ENCODE results near the gene SH3BP5. TPM values are rescaled to one million over a fixed set of nuclear protein-coding genes. Genes with fewer than 3 reads are reported as not detected.

SH3BP5 gene
- polyA plus RNA-seq, 10 donors, result 25.1 to 53.7 (median 35.4) TPM

DNA sequence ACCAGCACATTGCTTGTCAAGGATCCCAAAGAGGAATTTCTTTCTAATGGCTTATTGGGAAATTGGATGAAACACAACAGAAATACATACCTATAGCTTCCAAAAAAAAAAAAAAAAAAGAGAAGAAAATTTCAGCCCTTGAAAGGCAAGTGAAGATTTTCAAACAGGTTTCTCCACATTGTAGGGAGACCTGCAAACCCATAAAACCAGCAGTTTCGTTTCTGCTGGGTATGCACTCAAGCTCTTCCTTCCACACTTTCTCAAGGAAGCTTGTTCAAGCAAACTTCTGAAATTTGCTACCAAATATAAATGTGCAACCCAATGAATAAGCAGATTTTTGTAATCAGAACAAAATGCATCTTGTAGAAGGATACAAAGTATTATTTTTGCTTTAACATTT is 15.9 kb upstream of the SH3BP5 start:
- DNase-seq, result no peak

DNA sequence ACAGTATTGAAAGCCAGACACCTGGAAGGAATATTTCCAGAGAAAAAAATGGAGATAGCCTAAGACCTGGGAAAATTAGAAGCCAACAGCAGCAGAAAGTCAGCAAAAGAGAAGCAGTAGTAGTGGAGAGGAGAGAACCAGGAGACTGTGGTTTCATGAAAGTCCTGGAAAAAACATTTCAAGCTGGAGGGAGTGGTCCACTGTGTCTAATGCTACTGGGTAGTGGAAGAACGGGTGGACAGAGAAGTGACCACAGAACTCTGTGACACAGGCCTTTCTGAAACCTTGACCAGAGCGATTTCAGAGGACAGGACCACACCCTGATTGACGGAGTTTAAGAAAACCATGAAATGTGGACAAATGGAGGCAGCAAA is 15.3 kb upstream of the SH3BP5 start:
- no peak for DNase-seq

DNA sequence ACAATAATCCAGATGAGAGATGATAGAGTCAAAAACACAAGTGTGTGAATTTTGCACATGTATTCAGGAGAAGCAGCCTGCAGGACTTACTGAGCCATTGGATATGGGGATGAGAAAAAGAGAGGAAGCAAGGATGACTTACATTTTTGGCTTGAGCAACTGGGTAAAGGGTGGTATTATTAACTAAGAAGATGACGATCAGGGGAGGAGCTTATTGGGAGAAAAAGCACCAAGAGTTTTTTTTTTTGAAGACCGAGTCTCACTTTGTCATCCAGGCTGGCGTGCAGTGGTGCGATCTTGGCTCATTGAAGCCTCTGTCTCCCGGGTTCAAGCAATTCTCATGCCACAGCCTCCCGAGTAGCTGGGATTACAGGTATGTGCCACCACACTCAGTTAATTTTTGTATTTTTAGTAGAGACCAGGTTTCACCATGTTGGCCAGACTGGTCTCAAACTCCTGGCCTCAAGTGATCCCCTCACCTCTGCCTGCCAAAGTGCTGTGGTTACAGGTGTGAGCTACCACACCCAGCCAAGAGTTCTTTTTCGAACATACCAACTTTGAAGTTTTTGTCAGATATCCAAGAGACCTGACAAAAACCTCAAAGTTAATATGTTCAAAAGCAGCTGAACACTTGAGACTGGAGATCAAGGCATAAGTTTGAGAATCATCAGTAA is 14.8 kb upstream of the SH3BP5 start:
- DNase-seq, result no peak

DNA sequence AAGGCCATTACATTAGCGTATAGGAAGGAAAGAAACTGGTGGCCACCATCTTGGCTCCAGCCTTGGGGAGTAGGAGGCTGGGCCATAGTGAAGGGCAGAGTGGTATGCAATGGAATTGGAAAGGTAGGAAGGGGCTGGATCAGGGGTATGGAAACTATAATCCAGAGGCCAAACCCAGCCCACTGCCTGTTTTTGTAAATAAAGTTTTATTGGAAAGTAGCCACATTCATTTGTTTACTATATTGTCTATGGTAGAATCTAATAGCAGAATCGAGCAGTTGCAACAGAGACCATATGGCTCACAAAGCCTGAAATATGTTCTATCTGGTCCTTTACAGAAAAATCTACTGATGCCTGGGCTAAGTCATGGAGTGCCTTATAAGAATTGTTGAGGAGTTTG is 14.1 kb upstream of the SH3BP5 start:
- no peak for DNase-seq

GRCh38 chr3:15345608-15346137 is 13.3 kb upstream of the SH3BP5 start:
- no peak for DNase-seq

DNA sequence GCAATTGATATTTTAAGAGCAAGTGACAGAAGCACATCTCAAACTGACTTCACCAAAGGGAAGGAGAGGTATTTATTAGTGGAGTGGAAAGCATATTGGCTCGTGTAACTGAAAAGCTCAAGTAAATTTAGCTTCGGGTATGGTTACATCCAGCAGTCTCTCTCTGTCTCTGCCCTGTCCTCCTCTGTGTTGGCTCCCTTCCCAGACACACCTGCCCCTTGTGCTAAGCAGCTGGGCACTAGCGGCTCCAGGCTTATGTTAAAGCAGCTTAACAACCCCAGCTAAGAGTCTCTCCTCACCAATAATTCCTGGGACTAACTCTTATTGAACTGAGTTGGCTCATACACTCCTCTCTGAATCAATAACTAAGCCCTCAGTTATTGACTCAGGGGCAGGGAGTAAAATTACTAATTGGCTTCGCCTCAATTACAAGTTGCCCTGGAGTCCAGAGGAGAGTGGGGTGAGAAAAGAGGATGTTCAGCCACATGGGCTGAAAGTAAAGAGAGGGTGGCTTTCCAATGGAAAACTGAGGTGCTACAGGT is 12.8 kb upstream of the SH3BP5 start:
- DNase-seq, result no peak

DNA sequence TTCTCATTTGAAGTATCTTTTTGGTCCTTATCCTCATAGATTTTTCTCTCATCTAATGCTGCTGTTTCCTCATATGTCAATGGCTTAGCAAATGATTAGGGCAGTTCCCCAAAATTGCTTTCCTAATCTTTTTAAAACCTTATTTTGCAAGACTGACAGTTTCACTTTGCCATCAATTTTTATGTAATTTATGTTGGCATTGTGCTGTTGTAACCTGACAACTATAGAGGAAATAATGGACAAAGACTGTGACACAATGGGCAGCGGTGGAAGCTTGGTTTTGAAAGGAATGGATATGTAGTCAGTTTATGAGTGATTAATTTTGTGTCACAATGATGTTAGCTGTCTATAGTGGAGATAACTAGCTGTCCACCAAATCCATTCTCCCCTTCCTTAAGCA is 10.6 kb upstream of the SH3BP5 start:
- no peak for DNase-seq

DNA sequence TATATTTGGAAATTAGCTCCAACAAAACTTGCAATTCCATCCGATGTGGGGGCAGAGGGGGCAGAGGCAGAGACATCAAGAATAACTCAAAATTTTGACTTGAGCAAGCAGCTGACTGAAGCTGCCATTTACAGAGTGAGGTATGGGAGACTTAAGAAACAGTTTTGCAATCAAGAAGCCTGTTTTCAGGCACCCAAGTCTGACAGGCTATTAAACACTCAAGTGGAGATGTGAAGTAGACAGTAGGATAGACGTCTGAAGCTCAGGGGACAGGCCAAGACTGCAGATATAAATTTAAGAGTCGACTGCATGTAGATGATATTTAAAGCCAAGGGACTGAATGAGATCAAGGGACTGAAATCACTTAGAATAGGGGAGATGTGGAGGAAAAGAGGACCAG is 9.9 kb upstream of the SH3BP5 start:
- DNase-seq, result no peak

DNA sequence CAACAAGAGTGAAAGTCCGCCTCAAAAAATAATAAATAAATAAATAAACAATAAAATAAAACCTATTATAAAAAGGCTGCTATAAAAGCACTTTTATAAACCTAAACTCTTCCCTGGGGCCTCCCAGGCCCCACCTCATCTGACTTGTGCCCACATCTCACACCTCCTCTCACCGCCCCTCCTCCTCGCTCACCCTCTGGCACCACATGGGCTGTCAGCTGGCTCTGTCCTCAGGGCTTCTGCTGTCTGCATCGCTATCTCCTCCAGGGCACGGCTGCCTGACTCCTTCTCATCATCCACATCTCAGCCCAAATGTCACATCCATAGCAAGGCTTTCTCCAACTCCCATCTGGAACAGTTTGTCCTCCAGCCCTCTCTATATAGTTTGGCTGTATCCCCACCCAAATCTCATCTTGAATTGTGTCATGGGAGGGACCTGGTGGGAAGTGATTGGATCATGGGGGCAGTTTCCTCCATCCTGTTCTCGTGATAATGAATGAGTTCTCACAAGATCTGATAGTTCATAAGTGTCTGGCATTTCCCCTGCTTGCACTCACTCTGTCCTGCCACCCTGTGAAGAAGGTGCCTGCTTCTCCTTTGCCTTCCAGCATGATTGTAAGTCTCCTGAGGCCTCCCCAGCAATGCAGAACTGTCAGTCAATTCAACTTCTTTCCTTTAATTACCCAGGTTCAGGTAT is 8.8 kb upstream of the SH3BP5 start:
- no peak for DNase-seq

- no peak for DNase-seq
Measured at GRCh38 chr3:15339786-15340215, 7.4 kb upstream of the SH3BP5 start.

DNA sequence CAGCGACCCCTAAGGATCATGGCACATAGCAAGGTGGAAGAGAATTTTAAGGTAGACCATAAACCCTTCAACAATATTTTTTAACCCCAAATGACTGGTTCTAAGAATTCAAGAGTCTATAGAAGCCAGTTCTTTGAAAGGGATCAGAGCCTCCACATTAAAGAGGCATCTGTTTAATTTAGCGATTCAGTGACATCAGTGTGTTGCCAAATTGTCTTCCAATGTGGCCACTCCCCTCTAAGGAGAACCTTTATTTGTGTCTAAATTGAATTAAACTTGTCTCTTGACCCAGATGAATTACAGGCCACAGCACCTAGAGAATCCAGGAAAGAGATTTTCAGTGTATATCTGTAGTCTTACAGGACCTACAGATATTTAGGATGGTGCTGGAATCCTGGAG is 6.6 kb upstream of the SH3BP5 start:
- DNase-seq, result no peak

DNA sequence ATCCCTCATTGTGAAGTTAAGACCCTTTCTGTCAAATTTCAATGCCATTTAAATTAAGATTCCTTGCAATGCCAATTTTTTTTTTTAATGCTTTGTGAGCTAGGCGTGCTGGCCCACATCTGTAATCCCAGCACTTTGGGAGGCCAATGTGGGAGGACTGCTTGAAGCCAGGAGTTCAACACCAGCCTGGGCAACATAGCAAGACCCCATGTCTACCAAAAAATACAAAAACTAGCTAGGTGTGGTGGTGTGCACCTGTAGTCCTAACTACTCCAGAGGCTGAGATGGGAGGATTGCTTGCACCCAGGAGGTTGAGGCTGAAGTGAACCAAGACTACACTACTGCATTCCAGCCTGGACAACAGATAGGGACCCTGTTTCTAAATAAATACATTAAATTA is 5.6 kb upstream of the SH3BP5 start:
- DNase-seq, result no peak

- no peak for DNase-seq
Measured at GRCh38 chr3:15336057-15336456, 3.7 kb upstream of the SH3BP5 start.

GRCh38 chr3:15333956-15334263 is 1.5 kb upstream of the SH3BP5 start:
- DNase-seq, result no peak

DNA sequence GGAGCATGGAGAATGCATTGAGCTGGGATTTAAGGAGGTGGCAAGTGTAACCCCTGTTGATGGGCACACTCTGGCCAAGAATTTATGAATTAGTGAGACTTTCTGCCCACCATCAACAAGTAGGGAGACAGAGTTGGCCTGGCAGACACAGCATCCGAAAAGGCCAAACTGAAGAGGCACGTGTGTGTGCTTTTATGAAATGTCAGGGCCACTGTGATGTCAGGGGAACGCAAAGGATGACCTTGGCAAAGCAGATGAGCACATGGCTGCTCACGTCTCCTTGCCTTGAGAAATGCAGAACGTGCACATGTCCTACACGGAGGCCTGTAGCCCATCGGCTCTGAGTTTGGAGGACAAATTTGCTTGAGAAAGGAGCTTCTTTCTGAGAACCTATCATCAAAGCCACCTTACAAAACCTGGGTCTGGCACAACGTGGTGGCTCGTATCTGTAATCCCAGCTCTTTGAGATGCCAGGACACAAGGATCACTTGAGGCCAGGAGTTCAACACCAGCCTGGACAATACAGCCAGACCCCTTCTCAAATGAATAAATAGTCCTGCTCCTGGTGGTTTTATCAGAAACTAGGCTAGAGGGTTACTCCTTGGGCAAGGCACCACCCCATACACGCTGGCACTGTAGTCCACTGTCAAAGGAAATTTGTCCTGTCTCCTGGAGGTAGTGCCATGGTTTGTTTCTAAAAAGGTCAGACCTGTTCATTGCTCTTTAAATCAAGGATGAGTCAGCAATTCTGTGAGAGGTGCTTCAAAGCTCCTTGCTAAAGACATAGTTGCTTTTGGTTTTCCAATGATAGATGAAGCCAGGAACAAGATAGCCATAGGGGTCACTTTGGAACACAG is 941 bp upstream of the SH3BP5 start:
- no peak for DNase-seq

GRCh38 chr3:15331606-15332404 is 581 bp downstream of the SH3BP5 start:
- DNase-seq, result peak in 2 of 3 donors; percentile 52 to 82

GRCh38 chr3:15331072-15331605 is 1.2 kb downstream of the SH3BP5 start:
- no peak for DNase-seq

- DNase-seq, result peak; percentile 83 to 94 (median 88)
Measured at GRCh38 chr3:15330031-15330596, 2.3 kb downstream of the SH3BP5 start.

- DNase-seq, result peak in 1 of 3 donors; percentile 35
Measured at GRCh38 chr3:15329046-15330005, 3.1 kb downstream of the SH3BP5 start.

- DNase-seq, result peak in 1 of 3 donors; percentile 64
Measured at GRCh38 chr3:15327941-15328340, 4.4 kb downstream of the SH3BP5 start.
